HG02623 (cell line): ENCODE measurements around the gene ZNF408.
"Not testable (repeated sequence)": the region's sequence is repeated elsewhere in the genome, so short reads cannot be mapped to it uniquely, and the experiment has no call there.

ENCODE experiments used
- ATAC-seq: cut with Tn5 transposase; IDR thresholded peaks from one replicate; pipeline ENCODE4 v1.9.1; 2021; ENCODE audit warnings: moderate library complexity; ENCODE audit not compliant: unreplicated experiment

The ZNF408 gene

DNA sequence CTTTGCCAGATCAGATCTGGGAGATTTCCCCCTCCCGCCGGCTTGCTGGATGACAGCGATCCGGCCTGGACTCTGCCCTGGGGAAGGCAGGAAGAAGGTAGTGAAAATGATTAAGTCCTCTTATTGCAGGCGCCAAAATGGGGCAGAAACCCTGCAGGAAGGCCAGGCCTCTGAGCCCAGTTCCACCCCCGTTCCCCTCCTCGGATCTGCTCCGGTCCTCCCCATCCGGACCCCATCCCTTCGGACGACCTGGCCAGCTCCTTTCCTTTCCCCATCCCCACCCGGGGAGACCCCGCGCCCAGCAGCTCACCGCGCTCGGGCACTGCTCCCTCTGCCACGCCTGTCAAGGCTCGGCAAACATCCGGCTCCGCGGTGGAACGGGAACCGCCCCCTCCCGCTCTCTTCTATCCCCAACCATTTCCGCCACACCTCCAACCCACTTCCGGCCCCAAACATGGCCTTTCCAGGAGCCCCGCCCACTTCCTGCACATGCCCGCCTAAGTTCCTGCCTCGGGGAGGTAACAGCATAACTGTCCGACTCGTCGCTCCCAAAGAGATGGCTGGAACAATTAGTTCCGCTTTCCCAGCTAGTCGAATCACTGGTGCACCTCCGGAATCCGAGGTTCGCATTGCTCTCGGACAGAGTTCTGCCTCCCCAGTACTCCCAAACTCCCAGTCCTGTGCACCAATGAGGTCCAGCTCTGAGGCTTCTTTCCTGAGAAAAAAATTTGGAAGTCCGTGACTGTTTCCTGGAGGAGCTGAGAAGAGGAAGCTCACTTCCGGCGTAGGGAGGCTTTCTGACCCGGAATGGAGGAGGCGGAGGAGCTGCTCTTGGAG is at the start of gene ZNF408, which contains the start of gene ARHGAP1:
Gene ZNF408, plus strand, starts transcription at position 791 of the 837 bp plus-strand sequence. Its CDS starts 17 bp downstream, at position 808.
Gene ARHGAP1, minus strand, starts transcription at position 379 of the 837 bp plus-strand sequence. CDS start 4,512 bp downstream, outside the sequence.
- ATAC-seq: peak; percentile 93

GRCh38 chr11:46655631-46656030 is 45.2 kb upstream of the ZNF408 start:
- ATAC-seq: no peak

DNA sequence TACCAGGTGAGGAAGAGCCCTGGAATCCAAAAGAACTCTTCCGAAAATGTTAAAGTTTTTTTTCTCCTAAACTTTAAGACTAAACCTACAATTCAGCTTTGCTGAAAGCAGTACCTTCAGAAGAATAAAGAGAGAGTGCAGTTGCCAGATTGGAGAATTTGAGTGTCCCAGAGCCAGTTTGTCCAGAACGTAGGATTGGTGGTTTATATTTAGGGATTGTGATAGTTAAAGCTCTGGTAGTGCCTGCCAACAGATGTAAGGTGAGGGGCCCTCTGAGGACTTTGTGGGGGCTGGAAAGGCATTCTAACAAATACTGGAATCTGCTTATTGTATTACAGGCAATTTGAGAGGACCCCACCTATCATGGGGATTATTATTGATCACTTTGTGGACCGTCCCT is 43.6 kb upstream of the ZNF408 start:
- ATAC-seq: no peak

GRCh38 chr11:46658259-46658658 is 42.6 kb upstream of the ZNF408 start:
- ATAC-seq: no peak

- ATAC-seq: no peak
Measured at GRCh38 chr11:46659908-46660307, 40.9 kb upstream of the ZNF408 start.

- no peak for ATAC-seq
Measured at GRCh38 chr11:46661836-46662235, 39.0 kb upstream of the ZNF408 start.

DNA sequence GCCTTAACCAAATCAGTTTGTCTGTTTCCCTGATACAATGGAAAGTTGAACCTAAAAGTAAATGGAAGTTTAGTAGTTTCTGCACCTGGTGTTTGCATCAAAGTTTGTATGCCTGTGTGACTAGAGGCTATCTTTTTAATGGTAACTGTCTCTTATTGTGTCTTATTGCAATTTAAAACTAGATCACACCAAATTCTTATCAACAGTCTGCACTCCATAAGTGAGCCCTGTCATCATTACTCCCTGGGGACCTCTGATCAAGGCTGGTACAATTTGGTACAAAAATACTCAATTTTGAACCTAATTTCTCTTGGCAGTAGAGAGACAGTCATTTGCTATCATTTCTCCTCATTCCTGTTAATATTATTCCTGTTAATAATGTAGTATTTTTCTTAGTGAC is 38.5 kb upstream of the ZNF408 start:
- ATAC-seq: no peak

DNA sequence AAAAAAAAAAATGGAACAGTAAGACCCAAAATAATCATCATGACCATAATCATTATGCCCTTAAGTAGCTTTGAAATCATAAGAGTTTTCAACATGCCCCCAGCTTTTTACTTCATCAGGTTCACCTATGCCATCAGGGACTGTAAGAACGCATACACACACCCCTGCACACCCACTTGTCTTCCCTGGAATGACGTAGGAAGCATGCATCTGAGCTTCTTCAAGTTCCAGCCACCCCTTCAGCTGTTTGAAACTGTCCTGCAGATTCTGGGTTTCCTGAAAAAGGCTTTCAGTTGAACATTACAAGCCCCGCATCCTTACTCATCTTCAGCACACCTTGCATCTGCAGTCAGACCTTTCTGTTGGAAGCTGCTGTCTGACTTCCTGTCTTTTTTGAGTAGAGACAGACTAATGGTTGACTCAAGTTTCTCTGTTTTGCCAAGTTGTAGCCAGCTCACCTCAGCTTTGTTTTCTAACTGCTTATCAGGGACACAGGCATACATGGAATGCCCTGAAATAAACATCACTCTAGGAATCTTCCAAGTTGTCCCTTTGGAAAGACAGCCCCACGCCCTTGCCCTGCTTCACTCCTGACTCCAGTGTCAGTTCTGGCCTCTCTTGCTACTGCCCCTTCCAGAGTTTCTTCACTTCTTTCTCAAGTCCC is 37.4 kb upstream of the ZNF408 start:
- no peak for ATAC-seq

GRCh38 chr11:46664612-46665011 is 36.2 kb upstream of the ZNF408 start:
- no peak for ATAC-seq

GRCh38 chr11:46665356-46665755 is 35.5 kb upstream of the ZNF408 start:
- ATAC-seq: no peak

DNA sequence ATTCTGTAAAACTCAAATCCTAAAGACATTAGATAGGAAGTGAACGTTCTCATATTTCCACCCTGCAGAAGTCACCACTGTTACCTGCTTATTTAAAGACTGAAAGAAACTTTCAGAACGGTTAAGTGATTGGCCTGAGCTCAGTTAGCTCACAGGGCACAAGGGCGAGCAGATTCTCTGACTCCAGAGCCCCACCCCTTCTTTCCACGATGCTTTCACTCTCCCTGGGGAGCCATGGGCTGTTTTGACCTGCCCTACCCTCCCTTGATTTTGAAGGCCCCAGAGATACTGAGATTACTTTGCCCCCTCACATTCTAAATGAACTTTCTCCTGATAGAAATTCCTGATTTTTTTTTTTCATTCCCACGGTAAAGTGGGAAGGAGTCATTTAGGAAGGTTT is 34.3 kb upstream of the ZNF408 start:
- ATAC-seq: no peak

GRCh38 chr11:46667043-46667481 is 33.8 kb upstream of the ZNF408 start:
- ATAC-seq: no peak

GRCh38 chr11:46668480-46669085 is 32.2 kb upstream of the ZNF408 start:
- ATAC-seq: no peak

- ATAC-seq: no peak
Measured at GRCh38 chr11:46669711-46670139, 31.1 kb upstream of the ZNF408 start.

DNA sequence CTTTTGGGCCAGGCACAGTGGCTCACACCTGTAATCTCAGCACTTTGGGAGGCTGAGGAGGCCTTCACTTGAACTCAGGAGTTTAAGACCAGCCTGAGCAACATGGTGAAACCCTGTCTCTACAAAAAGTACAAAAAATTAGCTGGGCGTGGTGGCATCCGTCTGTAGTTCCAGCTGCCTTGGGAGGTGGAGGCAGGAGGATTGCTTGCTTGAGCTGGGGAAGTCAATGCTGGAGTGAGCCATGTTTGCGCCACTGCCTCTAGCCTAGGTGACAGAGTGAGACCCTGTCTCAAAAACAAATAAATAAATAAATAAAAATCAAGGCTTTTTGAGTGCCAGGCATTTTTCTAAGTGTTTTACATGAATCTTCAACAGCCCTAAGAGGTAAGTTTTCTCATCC is 30.3 kb upstream of the ZNF408 start:
- not testable (repeated sequence) for ATAC-seq

- ATAC-seq: no peak
Measured at GRCh38 chr11:46671958-46672315, 28.9 kb upstream of the ZNF408 start.

GRCh38 chr11:46672381-46672839 is 28.4 kb upstream of the ZNF408 start:
- no peak for ATAC-seq

DNA sequence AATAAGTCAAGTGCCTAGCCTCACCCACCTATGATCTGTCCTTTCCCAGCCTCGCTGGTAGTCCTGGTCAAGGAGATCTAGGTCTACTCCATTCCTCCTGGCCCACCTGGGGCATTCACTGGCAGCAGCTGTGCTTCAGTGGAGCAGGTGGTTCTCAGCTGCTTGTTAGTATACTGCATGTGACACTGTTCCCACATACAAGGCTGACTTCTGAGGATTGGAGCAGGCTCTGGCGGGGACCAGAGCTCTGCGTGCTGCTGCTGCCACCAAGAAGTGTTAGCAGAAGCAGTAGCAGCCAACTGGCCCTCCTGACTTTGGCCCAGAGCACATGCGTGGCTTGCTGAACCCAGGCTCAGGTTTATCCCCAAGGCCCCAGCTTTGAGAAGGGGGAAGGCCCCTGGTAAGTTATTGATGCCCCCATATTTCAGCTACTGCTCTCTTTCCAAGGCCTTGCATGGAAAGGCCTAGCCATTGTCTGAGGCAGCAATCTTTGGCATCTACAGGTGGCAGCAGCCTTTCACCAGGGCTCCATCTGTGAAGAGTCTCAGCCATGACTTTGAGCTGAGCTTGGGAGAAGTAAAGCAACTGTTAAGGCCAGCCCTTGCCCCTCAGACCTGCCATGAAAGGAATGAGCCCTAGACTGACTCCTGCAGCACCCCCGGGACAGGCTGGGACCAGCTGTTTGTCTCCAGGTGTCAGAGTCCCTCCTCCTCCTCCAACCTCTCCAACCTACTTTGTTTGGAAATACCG is 26.9 kb upstream of the ZNF408 start:
- ATAC-seq: no peak

DNA sequence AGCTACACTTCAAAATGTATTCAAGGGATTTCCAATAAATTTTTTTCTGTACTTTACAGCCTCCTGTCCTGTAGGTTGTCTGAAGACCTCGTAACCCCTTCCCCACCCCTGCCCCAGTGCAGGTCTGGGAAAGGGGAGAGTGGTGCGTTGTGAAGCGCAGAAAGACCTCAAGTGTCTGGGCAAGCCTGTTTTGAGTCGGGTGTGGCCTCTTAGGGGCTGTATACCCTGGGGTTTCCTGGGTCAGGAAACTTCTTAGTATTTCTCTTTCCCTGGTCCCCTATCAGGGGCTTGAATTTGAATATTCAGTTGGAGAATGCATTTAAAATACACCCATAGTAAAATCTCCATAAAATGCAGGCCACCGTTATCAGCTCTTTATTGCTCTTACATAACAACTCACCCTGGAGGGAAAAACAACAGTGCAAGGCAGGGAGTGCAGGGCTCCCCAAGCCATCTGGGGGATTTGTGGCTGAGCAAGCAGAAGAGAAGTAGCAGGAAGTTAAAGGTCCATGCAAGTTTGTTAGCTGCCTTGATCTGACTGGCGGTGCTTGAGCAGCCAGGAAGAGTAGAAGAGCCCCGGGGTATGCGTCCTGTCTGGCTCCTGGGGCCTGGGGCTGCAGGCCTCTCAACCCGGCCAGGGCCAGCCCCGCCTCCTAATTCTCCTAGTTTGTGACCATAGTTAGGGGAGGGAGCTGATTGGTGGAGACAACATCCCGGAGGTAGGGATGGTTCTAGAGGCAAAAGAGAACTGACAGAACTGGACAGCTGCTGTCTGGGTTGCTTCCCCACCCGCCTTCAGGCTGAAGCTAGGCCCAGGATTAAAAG is 26.2 kb upstream of the ZNF408 start:
- ATAC-seq: no peak

- no peak for ATAC-seq
Measured at GRCh38 chr11:46675288-46675851, 25.5 kb upstream of the ZNF408 start.
